IMR-90 (cell line): ENCODE data around the gene EPOP. TPM values are rescaled to one million over a fixed set of nuclear protein-coding genes. Genes with fewer than 3 reads are reported as not detected.
A peak's percentile ranks its signal among the peaks of the same experiment; 100 is the strongest.

Experiments
- ATAC-seq: fragments of 200-7000 bp; cut with Tn5 transposase; 2 replicates; pipeline ENCODE4 v1.9.1; 2020; ENCODE audit warnings: low read depth, mild to moderate bottlenecking, moderate library complexity
- BruUV-seq: library from RNA; stranded (reverse); fragments of 400-500 nt; replicated peaks from 2 replicates; lab custom pipeline; 2021; lab: Mats Ljungman, UMichigan
- CTCF ChIA-PET: fragments of 300-600 bp; formaldehyde crosslinking; extraction: SDS; loops from one replicate; lab custom pipeline; 2021; ENCODE audit warnings: antibody characterized with exemption; lab: Yijun Ruan, JAX
- POLR2A ChIA-PET: fragments of 300-600 bp; sonication (Branson Sonifier 250); formaldehyde crosslinking; loops from one replicate; lab custom pipeline; 2022; ENCODE audit warnings: antibody characterized with exemption; ENCODE audit not compliant: unreplicated experiment; lab: Charles Lee
- DNase-seq: peaks from one replicate; pipeline ENCODE4 v3.0.0; 2013
- H2AFZ ChIP-seq: replicated peaks from 2 replicates; pipeline ENCODE3; 2013; ENCODE audit warnings: low read length, mild to moderate bottlenecking; ENCODE audit not compliant: poor library complexity
- H2AK5ac ChIP-seq: 2 replicates; pipeline ENCODE4 v1.6.1; 2013; ENCODE audit warnings: low read depth, low read length, inconsistent platforms
- H2AK9ac ChIP-seq: replicated peaks from 2 replicates; pipeline ENCODE3; 2013; ENCODE audit warnings: mild to moderate bottlenecking, low read depth, low read length, moderate library complexity; ENCODE audit not compliant: poor library complexity
- H2BK120ac ChIP-seq: 2 replicates; pipeline ENCODE4 v1.6.1; 2013; ENCODE audit warnings: low read depth, low read length, inconsistent platforms
- H2BK15ac ChIP-seq: 3 replicates; pipeline ENCODE4 v1.6.1; 2013; ENCODE audit warnings: low read depth, low read length, inconsistent platforms
- H2BK20ac ChIP-seq: 2 replicates; pipeline ENCODE4 v1.6.1; 2013; ENCODE audit warnings: low read depth, mild to moderate bottlenecking, inconsistent platforms, low read length, moderate library complexity
- H2BK5ac ChIP-seq: 2 replicates; pipeline ENCODE4 v1.6.1; 2013; ENCODE audit warnings: mild to moderate bottlenecking, low read depth, low read length, inconsistent platforms; ENCODE audit not compliant: poor library complexity, severe bottlenecking
- H3K14ac ChIP-seq: replicated peaks from 2 replicates; pipeline ENCODE4 v1.6.1; 2013; ENCODE audit warnings: low read depth, low read length, inconsistent platforms
- H3K18ac ChIP-seq: 2 replicates; pipeline ENCODE4 v1.6.1; 2013; ENCODE audit warnings: low read depth, low read length, control low read depth
- H3K23ac ChIP-seq: 2 replicates; pipeline ENCODE4 v1.6.1; 2013; ENCODE audit warnings: low read depth, low read length, inconsistent platforms
- H3K27ac ChIP-seq: 2 replicates; pipeline ENCODE4 v1.5.1; 2013; ENCODE audit warnings: mild to moderate bottlenecking, control low read depth, low read length; ENCODE audit not compliant: insufficient read depth
- H3K27me3 ChIP-seq: 2 replicates; pipeline ENCODE4 v1.6.1; 2013; ENCODE audit warnings: low read length; ENCODE audit not compliant: control insufficient read depth, insufficient read depth
- H3K36me3 ChIP-seq: 2 replicates; pipeline ENCODE4 v1.6.1; 2013; ENCODE audit warnings: low read length, mixed read lengths; ENCODE audit not compliant: control insufficient read depth, insufficient read depth
- H3K4ac ChIP-seq: 2 replicates; pipeline ENCODE4 v1.6.1; 2013; ENCODE audit warnings: low read depth, low read length, inconsistent platforms
- H3K4me1 ChIP-seq: 2 replicates; pipeline ENCODE4 v1.6.1; 2013; ENCODE audit warnings: low read length, mixed read lengths; ENCODE audit not compliant: control insufficient read depth, insufficient read depth
- H3K4me2 ChIP-seq: 2 replicates; pipeline ENCODE4 v1.6.1; 2013; ENCODE audit warnings: low read depth, mild to moderate bottlenecking, control low read depth, low read length, moderate library complexity
- H3K4me3 ChIP-seq: 2 replicates; pipeline ENCODE4 v1.5.1; 2013; ENCODE audit warnings: low read depth, mild to moderate bottlenecking, control low read depth, low read length, moderate library complexity; ENCODE audit not compliant: insufficient read depth
- H3K56ac ChIP-seq: 2 replicates; pipeline ENCODE4 v1.6.1; 2013; ENCODE audit warnings: low read length, inconsistent platforms; ENCODE audit not compliant: insufficient read depth; ENCODE audit errors: extremely low read depth
- H3K79me1 ChIP-seq, 2 experiments: 2 replicates each; pipeline ENCODE4 v1.6.1; 2013; ENCODE audit warnings: low read length in 2 of 2, inconsistent platforms in 1 of 2, low read depth in 1 of 2
- H3K9ac ChIP-seq: 2 replicates; pipeline ENCODE4 v1.6.1; 2013; ENCODE audit warnings: low read depth, low read length, control low read depth
- H3K9me1 ChIP-seq: 2 replicates; pipeline ENCODE4 v1.6.1; 2013; ENCODE audit warnings: low read length, inconsistent platforms; ENCODE audit not compliant: insufficient read depth
- H3K9me3 ChIP-seq: 2 replicates; pipeline ENCODE4 v1.6.1; 2013; ENCODE audit warnings: low read length; ENCODE audit not compliant: control insufficient read depth, insufficient read depth
- H4K20me1 ChIP-seq: 2 replicates; pipeline ENCODE4 v1.6.1; 2013; ENCODE audit warnings: low read length, inconsistent platforms; ENCODE audit not compliant: insufficient read depth
- H4K5ac ChIP-seq: 2 replicates; pipeline ENCODE4 v1.6.1; 2013; ENCODE audit warnings: mild to moderate bottlenecking, low read depth, low read length, control low read depth
- H4K8ac ChIP-seq, 2 experiments: 2 replicates each; pipeline ENCODE4 v1.6.1; 2013; ENCODE audit warnings: low read depth in 2 of 2, low read length in 2 of 2, control low read depth in 1 of 2, inconsistent platforms in 1 of 2
- H4K91ac ChIP-seq: 2 replicates; pipeline ENCODE4 v1.6.1; 2013; ENCODE audit warnings: low read depth, low read length, inconsistent platforms; ENCODE audit not compliant: insufficient read depth
- CHD1 ChIP-seq: IDR thresholded peaks from 2 replicates; pipeline ENCODE4 v1.6.1; 2012; ENCODE audit warnings: low read depth, low read length, improper control_type of control experiment
- CTCF ChIP-seq: conservative IDR thresholded peaks from 2 replicates; pipeline ENCODE4 v1.5.1; 2012; ENCODE audit warnings: mild to moderate bottlenecking, low read depth, low read length, improper control_type of control experiment
- FOS ChIP-seq: fragments of 150-350 bp; IDR thresholded peaks from 2 replicates; pipeline ENCODE4 v1.6.1; 2016; ENCODE audit warnings: low read depth, low read length
- MAZ ChIP-seq: IDR thresholded peaks from 2 replicates; pipeline ENCODE4 v1.6.1; 2012; ENCODE audit warnings: low read depth, mild to moderate bottlenecking, low read length, improper control_type of control experiment, moderate library complexity, borderline replicate concordance
- RAD21 ChIP-seq: IDR thresholded peaks from 2 replicates; pipeline ENCODE4 v1.6.1; 2012; ENCODE audit warnings: low read length, improper control_type of control experiment
- RCOR1 ChIP-seq: IDR thresholded peaks from 2 replicates; pipeline ENCODE4 v1.6.1; 2012; ENCODE audit warnings: mild to moderate bottlenecking, low read length, improper control_type of control experiment; ENCODE audit not compliant: insufficient replicate concordance
- SMC3 ChIP-seq: fragments of 150-350 bp; IDR thresholded peaks from 2 replicates; pipeline ENCODE4 v1.6.1; 2016; ENCODE audit warnings: low read depth, mild to moderate bottlenecking, antibody characterized with exemption, low read length, moderate library complexity
- WGBS, 2 experiments: methylation state at CpG; one replicate each; pipeline versions ENCODE4 v1.1.5 to v1.1.7; 2013; ENCODE audit warnings: missing lambda C conversion rate in 2 of 2; ENCODE audit not compliant: insufficient read length in 1 of 2; ENCODE audit errors: extremely low coverage in 2 of 2; 5-methylcytosine and 5-hydroxymethylcytosine counted together
- dilution Hi-C: fragments of 300-500 bp; cut with HindIII; formaldehyde crosslinking; loops from one replicate; pipeline ENCODE4 v1.14.3; 2018; ENCODE audit warnings: low sequenced_read_pairs; ENCODE audit not compliant: unreplicated experiment
- in situ Hi-C: fragments of 300-500 bp; cut with MboI; formaldehyde crosslinking; loops from 3 replicates; pipeline ENCODE4 v1.14.3; 2019; ENCODE audit warnings: low sequenced_read_pairs, inconsistent platforms, mixed read lengths
- intact Hi-C: fragments of 100-400 bp; cut with micrococcal nuclease; formaldehyde crosslinking; loops from 2 replicates; pipeline ENCODE4 v1.10.0; 2022
- polyA plus RNA-seq, 3 experiments: library from polyadenylated mRNA; depleted of rRNA; stranded (reverse); fragments of >200 nt; gene quantifications; 2 replicates each; pipeline ENCODE4 v1.2.3, GENCODE V29; 2012; ENCODE audit warnings: low replicate concordance in 1 of 3
- total RNA-seq: library from RNA; depleted of rRNA; stranded (reverse); fragments of >200 nt; gene quantifications from 2 replicates; pipeline ENCODE4 v1.2.3, GENCODE V29; 2012

Gene EPOP
- total and polyA plus RNA-seq, 2 of the 4 experiments (the other 2 are of a cell fraction) = 0.36 to 0.82 TPM

GRCh38 chr17:38703742-38704605 lies 29.2 kb upstream of the EPOP start:
- Histone ChIP-seq H3K27ac (peak overlapping the region; percentile 93), H3K14ac (peak overlapping the region; percentile 78), H3K4me3 (peak overlapping the region; percentile 68), H4K5ac (peak overlapping the region; percentile 62), H4K20me1 (peaks cover 23% of the 10 kb centered on the region; the same call in 1 of the 2 replicates), H3K9me1 (peaks cover 16% of the 10 kb centered on the region), H2AFZ (peak overlapping the region; percentile 87), H3K18ac (peak overlapping the region; percentile 16; the same call in 1 of the 2 replicates), H3K56ac (0 out of 2 replicates have a peak overlapping the region, but pooled peaks have one; percentile 54), H3K23ac (peak overlapping the region; percentile 99), H3K9ac (peak overlapping the region; percentile 83), H2AK9ac (peak overlapping the region; percentile 75), H3K4me2 (peak overlapping the region; percentile 77), H3K4me1 (peaks cover 17% of the 10 kb centered on the region), H2BK15ac (0 out of 3 replicates have a peak overlapping the region, but pooled peaks have one; percentile 60), H2AK5ac (peak overlapping the region; percentile 57), H3K27me3 (no peaks in the 10 kb centered on the region), H2BK5ac (no peak overlapping the region), H2BK120ac (peak overlapping the region; percentile 47), H3K79me1 (peaks cover 18 to 57% of the 10 kb centered on the region in 2 experiments; a peak in 3 of 4 replicates), H2BK20ac (no peak overlapping the region), H3K9me3 (no peaks in the 10 kb centered on the region), H3K4ac (peak overlapping the region; percentile 93), H4K91ac (peak overlapping the region; percentile 74), H4K8ac (peak overlapping the region; percentile 93 to 99), H3K36me3 (peaks cover 8% of the 10 kb centered on the region; the same call in 1 of the 2 replicates)
- TF ChIP-seq SMC3 (no peak), CTCF (no peak), CHD1 (no peak), RAD21 (no peak), FOS (no peak), RCOR1 (no peak), MAZ (no peak)
- no peak for DNase-seq
- ATAC-seq = no peak
- in situ Hi-C loops (no loop called here), intact Hi-C loops (no loop called here), dilution Hi-C loops (no loop called here)
- 0% methylated on average over 1 of the region's 50 CpGs; no CpG with 5 or more reads in 1 of the 2 experiments for WGBS, 2 experiments
- ChIA-PET CTCF (no interaction called here), POLR2A (interaction anchor here (0.5 kb wide), 1 partner anchor 26 kb away, joined by 3 read pairs; no protein-coding TSS in a partner anchor)
- no TSS peak for BruUV-seq
